Inflammatory macrophage treated with lipopolysaccharide for 4 hours (primary cell): ENCODE results near the gene RNF217.
"Not testable (repeated sequence)": the region's sequence is repeated elsewhere in the genome, so short reads cannot be mapped to it uniquely, and the experiment has no call there.

ENCODE experiments used
- DNase-seq: peaks from one replicate; pipeline ENCODE4 v3.0.0-alpha.2; 2020

RNF217 gene, protein sequence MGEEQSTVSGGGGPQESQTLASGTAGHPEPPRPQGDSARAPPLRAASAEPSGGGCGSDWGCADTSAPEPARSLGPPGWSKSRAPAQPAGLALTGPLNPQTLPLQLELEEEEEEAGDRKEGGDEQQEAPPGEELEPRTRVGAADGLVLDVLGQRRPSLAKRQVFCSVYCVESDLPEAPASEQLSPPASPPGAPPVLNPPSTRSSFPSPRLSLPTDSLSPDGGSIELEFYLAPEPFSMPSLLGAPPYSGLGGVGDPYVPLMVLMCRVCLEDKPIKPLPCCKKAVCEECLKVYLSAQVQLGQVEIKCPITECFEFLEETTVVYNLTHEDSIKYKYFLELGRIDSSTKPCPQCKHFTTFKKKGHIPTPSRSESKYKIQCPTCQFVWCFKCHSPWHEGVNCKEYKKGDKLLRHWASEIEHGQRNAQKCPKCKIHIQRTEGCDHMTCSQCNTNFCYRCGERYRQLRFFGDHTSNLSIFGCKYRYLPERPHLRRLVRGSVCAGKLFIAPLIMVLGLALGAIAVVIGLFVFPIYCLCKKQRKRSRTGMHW

DNA sequence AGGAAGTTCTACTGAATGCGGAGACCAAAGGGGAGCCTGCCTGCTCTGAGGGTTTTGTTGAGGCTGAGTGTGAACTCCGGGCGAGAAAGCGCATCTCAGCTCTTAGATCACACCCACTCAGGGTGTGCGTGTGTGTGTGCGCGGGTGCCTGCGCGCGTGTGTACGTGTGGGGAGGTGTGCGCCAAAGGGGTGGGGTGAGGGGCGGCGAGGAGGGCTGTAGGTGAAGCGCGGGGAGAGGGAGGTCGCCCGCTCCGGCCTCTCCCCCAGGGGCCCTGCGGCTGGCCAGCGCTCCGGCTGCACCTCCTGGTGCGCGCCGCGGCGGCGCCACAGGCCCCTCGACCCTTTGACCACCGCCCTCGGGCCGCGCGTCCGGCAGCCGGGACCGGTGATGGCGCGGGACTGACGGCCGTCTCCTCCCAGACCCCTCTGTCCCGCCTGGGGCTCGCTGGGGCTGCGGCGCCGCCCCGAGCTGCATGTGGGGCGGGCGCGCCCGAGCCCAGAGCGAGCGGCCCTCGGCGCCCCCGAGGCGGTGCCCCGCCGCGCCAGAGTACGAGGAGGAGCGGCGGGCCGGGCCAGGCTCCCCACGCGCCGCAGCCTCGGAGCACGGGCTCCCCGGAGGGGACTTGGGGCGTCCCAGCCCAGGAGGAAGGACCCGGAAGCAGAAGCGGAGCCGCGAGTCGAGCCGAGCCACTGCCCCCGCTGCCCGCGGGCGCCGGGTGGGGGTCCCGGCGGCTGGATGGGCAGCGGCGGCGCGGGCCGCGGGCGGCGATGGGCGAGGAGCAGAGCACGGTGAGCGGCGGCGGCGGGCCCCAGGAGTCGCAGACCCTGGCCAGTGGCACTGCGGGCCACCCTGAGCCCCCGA lies at the start of gene RNF217:
TSS of gene RNF217 (plus strand) at position 661 of the 862 bp plus-strand sequence. CDS start at position 769, 108 bp downstream.
- peak; percentile 38 for DNase-seq

DNA sequence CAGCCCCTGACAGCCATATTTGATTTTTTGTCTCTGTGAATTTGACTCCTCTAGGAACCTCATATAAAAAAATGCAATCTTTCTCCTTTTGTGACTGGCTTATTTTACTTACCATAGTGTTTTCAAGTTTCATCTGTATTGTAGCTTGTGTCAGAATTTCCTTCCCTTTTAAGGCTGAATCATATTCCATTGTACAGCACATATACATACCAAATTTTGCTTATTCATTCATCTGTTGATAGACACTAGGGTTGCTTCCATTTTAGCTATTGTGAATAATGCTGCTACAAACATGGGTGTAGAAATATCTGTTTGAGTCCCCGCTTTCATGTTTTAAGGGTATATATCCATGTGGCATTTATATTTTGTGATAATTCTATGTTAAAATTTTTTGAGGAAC lies 49.2 kb upstream of the RNF217 start:
- DNase-seq = no peak

DNA sequence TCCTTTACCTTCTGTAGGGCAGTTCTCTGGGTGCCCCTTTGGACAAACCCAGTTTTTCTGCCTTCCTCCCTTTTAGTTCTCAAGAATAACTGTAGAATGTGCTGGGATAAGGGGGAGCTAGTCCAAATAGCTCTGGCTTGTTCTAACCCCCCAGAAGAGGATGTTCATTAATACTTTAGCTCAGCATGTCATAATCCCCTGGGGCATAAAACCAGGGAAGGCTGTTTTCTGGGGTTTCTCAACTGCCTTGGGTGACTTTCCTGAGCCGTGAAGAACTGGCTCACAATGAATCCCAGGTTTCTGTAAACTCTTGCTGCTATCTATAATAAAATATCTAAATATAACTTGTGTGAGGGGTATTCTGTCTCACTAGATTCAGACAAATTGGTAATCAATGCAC lies 44.5 kb upstream of the RNF217 start:
- no peak for DNase-seq

DNA sequence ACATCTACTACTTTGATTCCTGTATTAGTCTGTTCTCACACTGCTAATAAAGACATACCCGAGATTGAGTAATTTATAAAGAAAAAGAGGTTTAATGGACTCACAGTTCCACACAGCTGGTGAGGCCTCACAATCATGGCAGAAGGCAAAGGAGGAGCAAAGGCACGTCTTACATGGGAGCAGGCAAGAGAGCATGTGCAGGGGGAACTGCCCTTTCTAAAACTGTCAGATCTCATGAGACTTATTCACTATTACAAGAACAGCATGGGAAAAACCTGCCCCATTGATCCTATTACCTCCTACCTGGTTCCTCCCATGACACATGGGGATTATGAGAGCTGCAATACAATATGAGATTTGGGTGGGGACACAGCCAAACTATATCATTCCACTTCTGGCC lies 42.5 kb upstream of the RNF217 start:
- DNase-seq = not testable (repeated sequence)

DNA sequence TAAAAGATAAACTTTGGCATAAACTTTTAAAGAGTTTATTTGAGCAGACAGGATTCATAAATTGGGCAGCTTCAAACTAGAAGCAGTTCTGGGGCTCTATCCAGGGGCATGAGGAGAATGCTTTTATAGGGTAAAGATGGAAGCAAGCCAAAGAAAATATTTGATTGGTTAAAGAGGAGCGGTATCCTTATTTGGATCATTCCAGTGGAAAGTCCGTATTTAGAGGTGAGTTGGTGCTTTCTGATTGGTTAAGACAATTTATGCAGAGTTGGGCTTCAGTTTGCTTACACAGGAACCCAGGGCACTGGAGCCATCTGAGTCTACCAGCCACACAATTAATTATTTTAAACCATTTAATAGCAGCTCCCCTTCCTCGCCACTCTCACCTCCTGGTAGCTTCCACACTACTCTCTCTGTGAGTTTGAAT lies 37.9 kb upstream of the RNF217 start:
- no peak for DNase-seq

DNA sequence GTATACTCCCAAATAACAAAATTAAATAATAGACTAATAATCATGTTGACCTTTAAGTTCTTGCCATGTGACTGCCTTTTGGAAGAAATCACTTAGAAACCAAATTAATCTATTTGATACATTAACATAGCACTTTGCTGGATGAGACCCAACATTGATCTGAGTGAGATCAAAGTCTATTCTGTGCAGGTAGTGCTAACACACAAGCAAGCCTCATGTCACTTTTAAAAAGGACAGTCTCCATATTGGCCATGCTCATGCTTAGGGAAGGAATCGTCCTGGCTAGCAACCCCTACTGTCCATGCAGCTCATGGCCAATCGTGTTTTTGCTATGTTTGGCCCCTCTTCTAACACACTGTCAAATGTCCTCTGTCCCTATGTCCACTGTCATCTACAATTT lies 35.8 kb upstream of the RNF217 start:
- DNase-seq = no peak

DNA sequence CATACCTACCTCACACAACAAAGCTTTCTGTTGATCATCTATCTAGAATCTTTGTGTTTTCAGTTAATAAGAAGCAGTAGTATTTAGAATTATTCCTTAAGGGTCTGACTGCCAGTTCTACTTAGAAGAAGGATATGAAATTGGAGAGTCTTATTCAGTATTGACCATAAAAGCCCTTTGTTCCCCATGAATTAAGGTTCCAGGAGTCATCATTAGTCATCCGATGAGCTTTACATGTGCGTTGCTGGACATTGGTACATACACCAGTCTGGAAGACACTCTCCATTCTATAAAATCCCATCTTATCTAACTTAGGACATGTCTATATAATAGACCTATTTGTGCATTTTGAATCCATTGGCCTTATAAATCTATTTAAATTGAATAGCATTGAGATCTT lies 34.4 kb upstream of the RNF217 start:
- no peak for DNase-seq

DNA sequence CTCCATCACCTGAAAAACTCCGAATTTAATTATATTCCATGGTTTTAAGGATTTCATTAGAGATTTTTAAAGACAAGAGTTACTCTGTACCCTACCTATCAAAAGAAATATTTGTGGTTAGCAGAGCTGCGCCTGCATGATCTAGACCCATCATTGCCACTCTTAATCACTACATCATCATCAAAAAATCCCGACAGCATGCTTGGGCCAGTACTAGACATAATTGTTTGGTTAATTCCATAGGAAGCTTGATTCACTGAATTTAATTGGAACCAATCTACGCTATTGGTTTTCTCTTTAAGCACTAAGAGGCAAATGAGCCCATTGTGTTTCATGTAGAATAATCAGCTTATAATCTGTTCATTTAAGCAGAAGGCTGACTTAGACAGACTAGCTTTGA lies 33.4 kb upstream of the RNF217 start:
- DNase-seq = no peak

DNA sequence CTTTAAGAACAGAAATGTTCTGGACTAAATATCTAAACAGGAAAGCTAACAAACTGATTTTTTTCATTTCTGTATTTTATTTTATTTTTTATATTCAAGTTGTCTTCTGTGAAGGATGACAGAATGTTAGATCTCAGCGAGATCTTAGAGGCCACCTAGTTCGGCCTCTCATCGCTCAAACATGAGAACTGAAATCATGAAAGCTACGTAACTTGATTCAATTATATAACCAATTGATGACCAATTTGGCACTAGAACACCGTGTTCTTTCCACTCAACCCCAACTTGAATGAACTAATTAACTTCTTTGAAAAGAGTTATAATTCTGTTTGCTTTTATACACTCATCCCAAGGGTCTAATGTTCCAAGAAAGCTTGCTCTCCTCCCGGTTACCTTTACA lies 24.6 kb upstream of the RNF217 start:
- no peak for DNase-seq

DNA sequence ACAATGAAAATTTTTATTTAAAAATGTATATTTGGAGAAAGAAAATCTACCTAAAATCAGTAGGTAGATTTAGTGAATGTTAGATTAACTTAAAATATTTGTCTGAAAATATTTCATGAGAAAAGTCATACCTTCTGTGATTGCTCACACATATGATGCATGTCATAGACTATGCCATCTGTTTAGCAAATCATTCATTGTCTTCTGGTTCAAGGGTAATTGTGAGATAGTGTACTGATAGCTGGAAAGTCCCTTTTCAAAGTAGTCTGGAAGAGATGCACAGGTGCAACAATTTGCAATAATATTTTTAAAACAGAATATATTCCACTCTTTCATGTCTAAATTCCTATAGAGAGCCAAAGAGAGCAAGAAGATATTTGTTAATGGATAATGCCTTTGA lies 21.0 kb upstream of the RNF217 start:
- no peak for DNase-seq

DNA sequence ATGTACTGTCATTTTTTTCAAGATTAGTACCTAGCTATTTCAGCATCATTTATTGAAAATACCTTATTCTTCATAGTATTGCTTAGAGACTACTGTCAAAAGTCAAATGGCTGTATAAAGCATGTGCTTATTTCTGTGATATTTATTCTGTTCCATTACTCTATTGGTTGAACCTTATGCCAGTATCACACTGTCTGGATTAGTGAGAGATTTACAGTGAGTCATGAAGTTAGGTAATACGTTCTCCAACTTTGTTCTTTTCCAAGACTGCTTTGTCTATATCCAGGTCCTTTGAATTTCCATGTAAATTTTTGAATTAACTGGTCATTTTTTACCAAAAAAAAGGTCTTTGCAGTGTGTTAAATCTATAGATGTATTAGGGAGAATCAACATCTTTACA lies 18.6 kb upstream of the RNF217 start:
- DNase-seq = no peak

DNA sequence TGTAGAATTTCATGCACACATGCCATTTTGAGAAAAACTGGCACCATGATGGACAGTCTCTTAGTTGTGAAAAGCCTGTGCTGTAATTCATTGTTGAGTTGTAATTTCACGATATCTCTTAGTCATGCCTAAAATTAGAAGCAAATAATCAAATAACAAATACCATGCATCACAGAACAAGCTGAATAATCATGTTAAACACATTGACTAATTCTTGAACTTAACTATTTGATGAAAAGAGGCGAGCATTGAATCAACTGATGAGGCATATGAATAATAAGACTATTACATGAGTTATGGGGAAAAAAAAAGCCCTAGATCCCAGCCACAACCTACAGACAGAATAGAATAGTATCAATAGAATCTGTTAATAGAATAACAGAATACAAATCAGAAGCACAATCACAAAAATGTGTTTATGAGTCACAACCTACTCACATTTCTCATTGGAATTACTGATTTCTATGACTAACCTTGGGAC lies 14.2 kb upstream of the RNF217 start:
- no peak for DNase-seq

DNA sequence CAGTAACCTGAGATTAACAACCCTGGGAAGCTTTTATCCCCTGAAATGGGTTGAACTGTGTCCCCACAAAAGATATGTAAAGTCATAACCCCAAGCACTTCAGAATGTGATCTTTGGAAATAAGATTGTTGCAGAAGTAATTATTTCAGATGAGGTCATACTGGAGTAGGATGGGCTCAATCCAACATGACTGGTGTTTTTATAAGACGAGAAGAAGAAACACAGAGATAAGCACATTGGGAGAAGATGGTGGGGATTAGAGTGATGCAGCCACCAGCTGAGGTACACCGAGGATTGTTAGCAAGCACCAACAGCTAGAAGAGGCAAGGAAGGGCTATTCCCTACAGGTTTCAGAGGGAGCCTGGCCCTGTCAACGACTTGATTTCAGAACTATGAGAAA lies 12.5 kb upstream of the RNF217 start:
- no peak for DNase-seq

DNA sequence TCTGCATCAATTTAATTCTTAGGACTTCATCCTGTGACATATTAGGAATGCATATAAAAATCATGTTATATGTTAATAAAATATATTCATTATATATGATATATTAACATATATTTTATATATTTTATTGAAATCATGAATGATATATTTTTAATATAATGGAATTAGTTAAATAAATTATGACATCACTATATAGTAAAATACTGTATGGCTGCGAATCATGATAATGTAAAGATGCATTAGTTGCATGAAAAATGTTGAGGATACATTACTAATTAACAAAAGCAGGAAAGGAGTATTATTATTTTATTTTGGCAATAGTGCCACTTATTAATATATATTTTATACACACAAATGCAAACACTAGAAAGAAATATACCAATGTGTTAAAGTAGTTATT lies 8.4 kb upstream of the RNF217 start:
- DNase-seq = no peak

DNA sequence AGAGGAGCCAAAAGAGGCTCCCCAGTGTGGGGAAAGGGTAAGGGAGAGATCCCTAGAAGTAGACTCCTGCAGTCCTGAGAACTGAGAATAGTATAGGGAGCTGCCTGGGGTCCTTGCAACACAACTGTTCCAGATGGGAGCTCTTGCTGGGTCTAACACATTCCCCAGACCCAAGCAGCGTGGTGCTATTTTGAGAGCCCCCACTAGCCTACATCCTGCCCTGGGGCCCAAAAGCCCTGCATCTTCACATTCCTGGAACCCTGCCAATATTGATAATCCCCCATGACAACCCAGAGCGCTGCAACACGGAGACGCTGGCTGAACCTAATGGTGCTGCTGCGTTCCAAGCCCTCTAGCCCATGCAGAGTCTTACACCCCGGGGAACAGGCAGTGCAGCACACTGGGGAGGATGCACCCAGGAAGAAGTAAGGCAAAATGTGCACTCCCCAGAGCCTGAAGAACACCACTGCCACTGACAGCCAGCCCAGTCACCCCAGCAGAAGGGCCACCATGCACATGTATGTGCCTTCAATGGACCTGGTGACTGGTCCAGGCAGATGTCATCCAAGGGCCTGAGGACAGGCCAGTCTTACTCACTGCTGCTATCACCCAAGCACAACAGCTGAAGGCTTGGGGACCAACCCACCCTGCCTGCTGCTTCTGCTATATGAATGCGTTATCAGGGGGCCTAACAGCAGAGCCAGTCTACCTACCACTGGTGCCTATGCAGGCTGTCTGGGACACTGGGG lies 7.0 kb upstream of the RNF217 start:
- no peak for DNase-seq

DNA sequence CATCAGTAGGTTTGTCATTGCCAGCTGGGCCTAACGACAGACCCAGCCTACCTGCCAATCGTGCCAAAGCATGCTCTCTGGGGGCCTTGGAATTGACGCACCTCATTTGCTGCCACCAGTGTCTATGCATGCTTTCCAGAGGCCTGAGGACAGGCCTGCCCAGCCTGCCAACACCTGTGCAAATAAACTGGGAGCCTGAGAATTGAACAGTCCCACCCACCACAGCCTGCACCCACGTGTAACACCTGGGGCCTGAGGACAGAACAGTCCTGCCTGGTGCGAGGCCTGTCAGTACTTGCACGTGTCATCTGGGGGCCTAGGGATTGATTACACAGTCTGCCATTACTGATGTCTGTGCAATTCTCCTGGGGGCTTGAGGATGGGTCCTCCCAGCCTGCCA lies 6.2 kb upstream of the RNF217 start:
- no peak for DNase-seq

DNA sequence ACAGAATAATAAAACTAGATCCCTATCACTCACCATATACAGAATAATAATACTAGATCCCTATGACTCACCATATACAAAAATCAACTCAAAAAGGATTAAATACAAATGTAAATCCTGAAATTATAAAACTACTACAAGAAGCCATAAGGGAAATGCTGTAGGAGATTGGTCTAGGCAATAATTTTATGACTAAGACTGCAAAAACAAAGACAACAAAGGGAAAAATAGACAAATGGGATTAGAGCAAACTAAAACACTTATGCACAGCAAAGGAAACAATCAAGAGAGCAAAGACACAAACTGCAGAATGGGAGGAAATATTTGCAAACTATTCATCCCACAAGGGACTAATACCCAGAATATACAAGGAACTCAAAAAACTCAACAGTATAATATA lies 4.1 kb upstream of the RNF217 start:
- DNase-seq = no peak

DNA sequence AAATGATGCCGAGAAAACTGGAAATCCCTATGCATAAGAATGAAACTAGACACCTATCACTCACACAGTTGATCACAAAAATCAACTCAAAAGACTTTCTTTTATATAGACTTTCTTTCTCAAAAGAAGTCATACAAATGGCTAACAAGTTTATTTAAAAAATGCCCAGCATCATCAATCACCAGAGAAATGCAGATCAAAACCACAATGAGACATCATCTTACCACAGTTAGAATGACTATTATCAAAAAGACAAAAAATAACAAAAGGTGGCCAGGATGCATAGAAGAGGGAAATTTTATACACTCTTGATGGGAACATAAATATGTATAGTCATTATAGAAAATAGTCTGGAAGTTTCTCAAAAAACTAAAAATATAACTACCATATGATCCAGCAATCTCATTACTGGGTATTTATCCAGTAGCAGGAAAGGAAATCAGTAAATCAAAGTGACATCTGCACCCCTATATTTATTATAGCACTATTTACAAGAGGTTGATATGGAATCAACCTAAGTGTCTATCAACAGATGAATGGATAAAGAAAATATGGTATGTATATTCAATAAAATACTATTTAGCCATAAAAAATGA lies 3.4 kb upstream of the RNF217 start:
- DNase-seq = peak; percentile 24

DNA sequence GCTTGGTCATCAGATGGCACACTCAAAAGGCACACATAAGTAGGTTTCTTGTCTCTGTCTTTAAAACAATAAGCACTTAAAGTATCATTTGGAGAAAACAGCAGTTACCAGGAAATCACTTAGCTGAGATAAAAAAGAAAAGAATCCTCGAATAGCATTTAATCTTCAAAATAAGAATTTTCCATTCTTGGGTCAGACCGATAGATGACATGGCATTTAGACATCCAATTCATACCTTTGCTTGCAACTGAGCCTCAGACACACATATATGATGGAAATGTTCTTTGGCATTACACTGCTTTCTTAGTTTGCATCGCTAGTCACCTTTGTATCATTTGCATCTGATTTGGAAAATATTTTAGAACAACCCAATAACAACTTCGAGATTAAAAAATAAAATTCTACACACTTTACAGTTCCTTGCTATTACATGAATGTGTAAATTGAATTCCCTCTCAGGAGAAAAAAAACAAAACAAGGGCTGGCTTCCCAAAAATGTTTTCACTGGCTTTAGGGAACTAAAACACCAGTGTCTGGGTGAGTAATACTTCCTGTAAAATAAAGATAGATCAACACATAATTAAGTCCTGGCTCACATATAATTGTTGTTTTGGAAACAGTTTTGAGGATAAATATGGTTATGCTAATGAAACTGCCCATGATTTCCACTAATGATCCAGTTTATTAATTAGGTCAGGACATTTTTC lies 1.3 kb upstream of the RNF217 start:
- peak; percentile 49 for DNase-seq

DNA sequence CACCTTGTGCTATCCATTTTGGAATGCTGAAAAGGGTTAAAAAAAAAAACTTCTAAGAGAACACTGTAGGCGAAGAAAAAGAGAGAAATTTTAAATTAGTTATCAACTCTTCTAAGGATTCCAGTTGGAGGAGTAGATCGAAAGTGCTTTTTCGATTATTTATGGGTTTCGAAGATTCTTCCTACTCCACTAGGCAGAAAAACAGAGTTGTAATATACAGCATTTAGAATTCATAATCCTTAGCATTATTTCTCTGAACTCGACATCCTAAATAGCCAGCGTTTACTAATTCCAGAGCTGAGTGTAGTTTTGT lies 817 bp upstream of the RNF217 start:
- DNase-seq = no peak

DNA sequence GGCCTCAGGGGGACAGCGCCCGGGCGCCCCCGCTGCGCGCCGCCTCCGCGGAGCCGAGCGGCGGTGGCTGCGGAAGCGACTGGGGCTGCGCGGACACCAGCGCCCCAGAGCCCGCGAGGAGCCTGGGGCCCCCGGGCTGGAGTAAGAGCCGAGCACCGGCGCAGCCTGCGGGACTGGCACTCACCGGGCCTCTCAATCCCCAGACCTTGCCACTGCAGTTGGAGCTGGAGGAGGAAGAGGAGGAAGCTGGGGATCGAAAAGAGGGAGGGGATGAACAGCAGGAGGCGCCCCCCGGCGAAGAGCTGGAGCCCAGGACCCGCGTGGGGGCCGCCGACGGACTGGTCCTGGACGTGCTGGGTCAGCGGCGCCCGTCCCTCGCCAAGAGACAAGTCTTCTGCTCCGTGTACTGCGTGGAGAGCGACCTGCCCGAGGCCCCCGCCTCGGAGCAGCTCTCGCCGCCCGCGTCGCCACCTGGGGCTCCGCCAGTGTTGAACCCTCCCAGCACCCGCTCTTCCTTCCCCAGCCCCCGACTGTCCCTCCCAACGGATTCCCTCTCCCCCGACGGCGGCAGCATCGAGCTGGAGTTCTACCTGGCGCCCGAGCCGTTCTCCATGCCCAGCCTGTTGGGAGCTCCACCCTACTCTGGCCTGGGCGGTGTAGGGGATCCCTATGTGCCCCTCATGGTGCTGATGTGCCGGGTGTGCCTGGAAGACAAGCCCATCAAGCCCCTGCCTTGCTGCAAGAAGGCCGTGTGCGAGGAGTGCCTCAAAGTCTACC lies 590 bp downstream of the RNF217 start:
- DNase-seq = peak; percentile 17
